ENCODE results near the gene TMEM131. TPM values are rescaled to one million over a fixed set of nuclear protein-coding genes. Genes with fewer than 3 reads are reported as not detected.

Gene TMEM131
- total RNA-seq, 2 experiments from 2014 or later = 23.1 to 23.7 TPM

- H3K4me3 Mint-ChIP-seq = no peak overlapping the region
- ChIA-PET POLR2A (no interaction called here), CTCF (no interaction called here)
- no peak for DNase-seq
- no peaks in the 10 kb centered on the region for H3K4me1 Mint-ChIP-seq (ENCODE audit: low read depth)
- no peaks in the 10 kb centered on the region for H3K27me3 Mint-ChIP-seq
- no peaks in the 10 kb centered on the region for H3K9me3 Mint-ChIP-seq
- H3K36me3 Mint-ChIP-seq = peaks cover 11% of the 10 kb centered on the region
- H3K27ac Mint-ChIP-seq = no peak overlapping the region
- intact Hi-C loops (cut with micrococcal nuclease) = no loop called here
Observed at GRCh38 chr2:97798416-97798815, 197.3 kb downstream of the TMEM131 start.

DNA sequence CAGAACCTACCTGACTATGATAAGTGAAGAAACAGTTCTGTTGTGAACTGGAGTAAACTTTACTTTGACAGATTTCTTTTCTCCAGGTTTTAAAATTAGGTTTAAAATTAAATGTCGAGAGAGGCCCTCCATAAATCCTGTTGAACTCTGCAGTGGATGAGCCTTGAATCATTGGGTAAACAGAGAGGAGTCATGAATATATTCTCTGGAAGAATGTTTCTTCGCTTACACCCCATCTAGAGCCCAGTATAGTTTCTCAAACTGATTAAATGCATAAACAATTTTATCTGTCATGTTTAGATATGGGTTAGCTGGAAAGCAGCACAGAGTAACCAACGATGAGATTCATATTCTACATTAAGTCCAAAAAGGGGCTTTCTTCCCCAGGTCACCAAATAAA is 198.4 kb downstream of the TMEM131 start:
- no peaks in the 10 kb centered on the region for H3K4me1 Mint-ChIP-seq (ENCODE audit: low read depth)
- H3K36me3 Mint-ChIP-seq = peaks cover 16% of the 10 kb centered on the region
- H3K27ac Mint-ChIP-seq = no peak overlapping the region
- H3K9me3 Mint-ChIP-seq = no peaks in the 10 kb centered on the region
- ChIA-PET POLR2A (no interaction called here), CTCF (interaction anchor here (0.6 to 1.0 kb wide), 2 partner anchors 9 to 56 kb away, joined by 3 to 5 read pairs; no protein-coding TSS in a partner anchor)
- no peak overlapping the region for H3K4me3 Mint-ChIP-seq
- intact Hi-C loops (cut with micrococcal nuclease) = no loop called here
- no peak for DNase-seq
- no peaks in the 10 kb centered on the region for H3K27me3 Mint-ChIP-seq

- H3K27ac Mint-ChIP-seq = no peak overlapping the region
- H3K9me3 Mint-ChIP-seq = no peaks in the 10 kb centered on the region
- CTCF ChIA-PET = interaction anchor here (0.6 to 1.2 kb wide), 3 partner anchors 10 to 100 kb away, joined by 3 to 5 read pairs (median 3); no protein-coding TSS in a partner anchor
- DNase-seq = no peak
- H3K27me3 Mint-ChIP-seq = no peaks in the 10 kb centered on the region
- POLR2A ChIA-PET = no interaction called here
- no peak overlapping the region for H3K4me3 Mint-ChIP-seq
- H3K4me1 Mint-ChIP-seq (ENCODE audit: low read depth) = no peaks in the 10 kb centered on the region
- H3K36me3 Mint-ChIP-seq = peaks cover 18% of the 10 kb centered on the region
- intact Hi-C loops (cut with micrococcal nuclease) = no loop called here
Observed at GRCh38 chr2:97796465-97797126, 199.2 kb downstream of the TMEM131 start.

GRCh38 chr2:97792416-97792815 is 203.3 kb downstream of the TMEM131 start:
- H3K9me3 Mint-ChIP-seq = no peaks in the 10 kb centered on the region
- CTCF ChIA-PET = interaction anchor here (1.1 to 1.4 kb wide), 2 partner anchors 14 to 18 kb away, joined by 3 read pairs; no protein-coding TSS in a partner anchor
- DNase-seq = no peak
- intact Hi-C loops (cut with micrococcal nuclease) = no loop called here
- H3K27ac Mint-ChIP-seq = no peak overlapping the region
- peaks cover 11% of the 10 kb centered on the region for H3K36me3 Mint-ChIP-seq
- H3K4me3 Mint-ChIP-seq = no peak overlapping the region
- H3K27me3 Mint-ChIP-seq = no peaks in the 10 kb centered on the region
- H3K4me1 Mint-ChIP-seq (ENCODE audit: low read depth) = no peaks in the 10 kb centered on the region
- POLR2A ChIA-PET = no interaction called here

DNA sequence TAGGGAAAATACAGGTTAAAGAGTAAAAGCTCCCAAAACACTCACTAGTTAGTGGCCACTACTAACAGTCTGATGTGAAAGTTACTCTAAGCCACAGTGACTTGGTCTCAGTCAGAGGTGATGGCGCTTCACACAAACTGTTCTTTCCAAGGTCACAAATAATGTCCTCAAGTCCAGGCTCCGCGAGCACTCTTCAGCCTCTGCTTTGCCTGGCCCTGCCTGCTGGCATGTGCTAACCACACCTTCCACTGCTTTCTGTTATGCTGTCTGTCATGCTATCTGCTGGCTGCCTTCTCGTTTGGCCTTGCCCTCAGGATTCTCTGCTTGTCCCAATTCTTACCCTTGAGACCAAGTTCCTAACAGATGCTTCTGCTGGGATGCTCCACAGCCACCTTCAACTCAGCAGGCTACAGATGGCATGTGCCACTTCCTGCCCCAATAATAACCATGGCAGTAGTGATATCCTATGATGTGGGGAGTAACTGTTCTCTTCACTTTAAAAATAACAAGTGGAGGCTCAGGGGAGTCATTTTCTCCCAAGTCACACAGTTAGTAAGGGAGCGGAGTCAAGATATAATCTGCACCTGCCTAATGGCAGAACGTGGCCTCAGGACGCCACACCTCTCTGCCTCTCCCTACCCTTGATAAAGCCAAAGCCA is 206.6 kb downstream of the TMEM131 start:
- Mint-ChIP-seq H3K4me1 (ENCODE audit: low read depth) (no peaks in the 10 kb centered on the region), H3K27me3 (no peaks in the 10 kb centered on the region), H3K27ac (no peak overlapping the region), H3K4me3 (no peak overlapping the region), H3K9me3 (no peaks in the 10 kb centered on the region), H3K36me3 (peaks cover 14% of the 10 kb centered on the region)
- CTCF ChIA-PET = no interaction called here
- intact Hi-C loops (cut with micrococcal nuclease) = no loop called here
- DNase-seq = no peak
- POLR2A ChIA-PET = no interaction called here

GRCh38 chr2:97785818-97786217 is 209.9 kb downstream of the TMEM131 start:
- ChIA-PET CTCF (interaction anchor here (0.5 kb wide), 1 partner anchor 625 kb away, joined by 3 read pairs; no protein-coding TSS in a partner anchor), POLR2A (no interaction called here)
- H3K27me3 Mint-ChIP-seq = no peaks in the 10 kb centered on the region
- H3K27ac Mint-ChIP-seq = no peak overlapping the region
- no peaks in the 10 kb centered on the region for H3K9me3 Mint-ChIP-seq
- peaks cover 3% of the 10 kb centered on the region for H3K36me3 Mint-ChIP-seq
- no peak for DNase-seq
- intact Hi-C loops (cut with micrococcal nuclease) = no loop called here
- no peaks in the 10 kb centered on the region for H3K4me1 Mint-ChIP-seq (ENCODE audit: low read depth)
- H3K4me3 Mint-ChIP-seq = no peak overlapping the region

DNA sequence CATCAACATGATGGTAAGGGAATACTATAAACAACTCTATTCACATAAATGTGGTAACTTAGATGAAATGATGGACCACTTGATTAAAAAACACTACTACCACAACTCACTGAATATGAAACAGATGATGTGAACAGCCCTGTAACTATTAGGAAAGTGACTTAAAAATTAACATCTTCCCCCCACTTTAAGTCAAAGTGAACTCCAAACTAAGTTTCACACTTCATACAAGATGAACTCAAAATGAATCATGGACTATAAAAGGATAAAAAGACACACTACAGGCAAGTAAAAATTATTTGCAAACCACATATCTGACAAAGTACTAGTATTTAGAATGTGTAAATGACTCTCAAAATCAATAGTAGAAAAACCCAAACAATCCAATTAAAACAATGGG is 210.8 kb downstream of the TMEM131 start:
- Mint-ChIP-seq H3K4me3 (no peak overlapping the region), H3K27me3 (no peaks in the 10 kb centered on the region), H3K27ac (no peak overlapping the region), H3K4me1 (ENCODE audit: low read depth) (no peaks in the 10 kb centered on the region), H3K36me3 (peaks cover 3% of the 10 kb centered on the region), H3K9me3 (no peaks in the 10 kb centered on the region)
- POLR2A ChIA-PET = no interaction called here
- DNase-seq = no peak
- CTCF ChIA-PET = no interaction called here
- intact Hi-C loops (cut with micrococcal nuclease) = no loop called here

GRCh38 chr2:97781981-97782380 is 213.8 kb downstream of the TMEM131 start:
- ChIA-PET CTCF (no interaction called here), POLR2A (interaction anchor here (0.6 kb wide), 1 partner anchor 63 kb away, joined by 3 read pairs; no protein-coding TSS in a partner anchor)
- intact Hi-C loops (cut with micrococcal nuclease) = no loop called here

GRCh38 chr2:97779141-97779540 is 216.6 kb downstream of the TMEM131 start:
- ChIA-PET POLR2A (no interaction called here), CTCF (no interaction called here)
- Mint-ChIP-seq H3K9me3 (no peaks in the 10 kb centered on the region), H3K4me1 (ENCODE audit: low read depth) (no peaks in the 10 kb centered on the region), H3K4me3 (no peak overlapping the region), H3K27me3 (no peaks in the 10 kb centered on the region), H3K36me3 (peaks cover 10% of the 10 kb centered on the region), H3K27ac (no peak overlapping the region)
- intact Hi-C loops (cut with micrococcal nuclease) = no loop called here
- no peak for DNase-seq

More at GRCh38 chr2:97781981-97782380, 213.8 kb downstream of the TMEM131 start:
- H3K9me3 Mint-ChIP-seq = no peaks in the 10 kb centered on the region
- DNase-seq = no peak
- peaks cover 4% of the 10 kb centered on the region for H3K36me3 Mint-ChIP-seq
- H3K4me1 Mint-ChIP-seq (ENCODE audit: low read depth) = no peaks in the 10 kb centered on the region
- no peak overlapping the region for H3K27ac Mint-ChIP-seq
- no peak overlapping the region for H3K4me3 Mint-ChIP-seq
- no peaks in the 10 kb centered on the region for H3K27me3 Mint-ChIP-seq

- CTCF ChIA-PET = interaction anchor here (1.0 to 2.9 kb wide), 4 partner anchors 31 to 609 kb away, joined by 3 to 11 read pairs (median 5); no protein-coding TSS in a partner anchor
- H3K9me3 Mint-ChIP-seq = no peaks in the 10 kb centered on the region
- intact Hi-C loops (cut with micrococcal nuclease) = no loop called here
- H3K4me3 Mint-ChIP-seq = no peak overlapping the region
- no peak overlapping the region for H3K27ac Mint-ChIP-seq
- H3K4me1 Mint-ChIP-seq (ENCODE audit: low read depth) = no peaks in the 10 kb centered on the region
- DNase-seq = no peak
- no peaks in the 10 kb centered on the region for H3K27me3 Mint-ChIP-seq
- H3K36me3 Mint-ChIP-seq = peaks cover 10% of the 10 kb centered on the region
- POLR2A ChIA-PET = no interaction called here
Observed at GRCh38 chr2:97775074-97775473, 220.7 kb downstream of the TMEM131 start.

DNA sequence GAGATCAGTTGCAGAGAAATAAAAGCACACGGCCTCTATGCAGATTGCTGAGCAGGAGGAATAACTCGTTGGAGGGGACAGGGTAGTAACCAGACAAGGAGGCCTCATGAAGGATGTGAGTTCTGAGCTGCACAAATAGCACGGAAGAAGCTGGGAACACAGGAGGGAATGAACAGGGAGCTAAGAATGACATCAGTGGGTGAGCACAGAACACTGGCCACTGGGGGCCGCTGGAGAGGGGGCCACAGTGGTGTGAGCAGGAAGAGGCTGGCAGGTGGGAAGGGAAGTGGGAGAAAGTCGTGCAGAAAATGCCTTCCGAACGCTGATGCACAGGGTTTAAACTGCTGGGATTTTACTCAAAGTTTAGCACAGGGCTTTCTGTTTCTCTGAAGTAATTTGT is 221.3 kb downstream of the TMEM131 start:
- Mint-ChIP-seq H3K4me3 (no peak overlapping the region), H3K27me3 (no peaks in the 10 kb centered on the region), H3K4me1 (ENCODE audit: low read depth) (no peaks in the 10 kb centered on the region), H3K9me3 (no peaks in the 10 kb centered on the region), H3K36me3 (peaks cover 10% of the 10 kb centered on the region), H3K27ac (no peak overlapping the region)
- ChIA-PET POLR2A (no interaction called here), CTCF (interaction anchor here (0.6 to 2.9 kb wide), 8 partner anchors 17 to 610 kb away, joined by 3 to 11 read pairs (median 3); no protein-coding TSS in a partner anchor)
- intact Hi-C loops (cut with micrococcal nuclease) = no loop called here
- no peak for DNase-seq

GRCh38 chr2:97770445-97770844 is 225.3 kb downstream of the TMEM131 start:
- Mint-ChIP-seq H3K27me3 (no peaks in the 10 kb centered on the region), H3K9me3 (no peaks in the 10 kb centered on the region), H3K36me3 (peaks cover 6% of the 10 kb centered on the region), H3K4me1 (ENCODE audit: low read depth) (peaks cover 16% of the 10 kb centered on the region), H3K4me3 (no peak overlapping the region), H3K27ac (no peak overlapping the region)
- ChIA-PET CTCF (interaction anchor here (0.9 to 1.7 kb wide), 2 partner anchors 30 to 614 kb away, joined by 3 to 5 read pairs; no protein-coding TSS in a partner anchor), POLR2A (no interaction called here)
- intact Hi-C loops (cut with micrococcal nuclease) = no loop called here
- no peak for DNase-seq

Data from activated CD4-positive, alpha-beta memory T cell treated with anti-CD3 and anti-CD28 coated beads for 36 hours (primary cell).